HCT116 (cell line): ENCODE data around the gene IRS1. TPM values are rescaled to one million over a fixed set of nuclear protein-coding genes. Genes with fewer than 3 reads are reported as not detected.

Experiments used
- ATAC-seq: fragments of 200-7000 bp; cut with Tn5 transposase; 2 replicates; pipeline ENCODE4 v1.9.1; 2020; ENCODE audit warnings: mild to moderate bottlenecking, moderate library complexity
- BruUV-seq: library from RNA; stranded (reverse); fragments of 400-500 nt; replicated peaks from 2 replicates; lab custom pipeline; 2021; lab: Mats Ljungman, UMichigan
- CTCF ChIA-PET: fragments of 300-600 bp; sonication (Branson Sonifier 250); formaldehyde crosslinking; loops from one replicate; lab custom pipeline; 2021; ENCODE audit warnings: antibody characterized with exemption; lab: Charles Lee
- POLR2A ChIA-PET: fragments of 300-600, 350-600 bp; sonication (Branson Sonifier 250); formaldehyde crosslinking; loops from one replicate; lab custom pipeline; 2021; ENCODE audit warnings: antibody characterized with exemption; lab: Charles Lee
- RAD21 ChIA-PET, 2 experiments: fragments of 300-600 bp; sonication (Branson Sonifier 250); formaldehyde crosslinking; loops; one replicate each; lab custom pipeline; 2023; ENCODE audit warnings: low total read pairs in 2 of 2; ENCODE audit not compliant: uncharacterized antibody in 2 of 2, unreplicated experiment in 2 of 2, low non-redundant PET in 1 of 2; lab: Charles Lee
- DNase-seq: peaks from one replicate; pipeline ENCODE4 v3.0.0-alpha.2; 2010; ENCODE audit warnings: low read depth, low spot score
- H2AFZ ChIP-seq: fragments of 200-600 bp; shearing (Covaris generic), sonication (generic); 2 replicates; pipeline ENCODE4 v1.6.1; 2017; ENCODE audit warnings: low read depth, mixed run types, mixed read lengths, antibody characterized with exemption, low read length; ENCODE audit not compliant: poor library complexity, severe bottlenecking
- H3K27ac ChIP-seq: 2 replicates; pipeline ENCODE4 v1.5.1; 2012; ENCODE audit warnings: low read depth, low read length
- H3K27me3 ChIP-seq: fragments of 200-600 bp; sonication (generic); 2 replicates; pipeline ENCODE4 v1.6.1; 2016; ENCODE audit warnings: mixed run types, low read length, mixed read lengths; ENCODE audit not compliant: insufficient read depth
- H3K36me3 ChIP-seq, 2 experiments: fragments of 200-500 bp in 1 of 2; fragments of 200-600 bp in 1 of 2; sonication (Bioruptor generic) in 1 of 2; sonication (generic) in 1 of 2; 2 replicates each; pipeline versions ENCODE4 v1.5.1 to v1.6.1; 2014 to 2016; ENCODE audit warnings: low read length in 2 of 2, inconsistent platforms in 1 of 2, mixed read lengths in 1 of 2, mixed run types in 1 of 2; ENCODE audit not compliant: insufficient read depth in 2 of 2, control insufficient read depth in 1 of 2
- H3K4me1 ChIP-seq, 2 experiments: fragments of 200-600 bp in 1 of 2; sonication (generic) in 1 of 2; 2 replicates each; pipeline versions ENCODE4 v1.5.1 to v1.6.1; 2012 to 2017; ENCODE audit warnings: low read length in 2 of 2, inconsistent platforms in 1 of 2, mild to moderate bottlenecking in 1 of 2, mixed read lengths in 1 of 2, mixed run types in 1 of 2, moderate library complexity in 1 of 2; ENCODE audit not compliant: insufficient read depth in 2 of 2, control insufficient read depth in 1 of 2
- H3K4me2 ChIP-seq: fragments of 200-600 bp; sonication (generic); 2 replicates; pipeline ENCODE4 v1.6.1; 2017; ENCODE audit warnings: mixed run types, low read length, mixed read lengths
- H3K4me3 ChIP-seq, 2 experiments: fragments of 200-600 bp in 1 of 2; sonication (generic) in 1 of 2; replicated peaks in 1 of 2; 2 replicates each; pipeline ENCODE4 v1.5.1; 2011 to 2016; ENCODE audit warnings: low read length in 2 of 2, control low read depth in 1 of 2, low read depth in 1 of 2, mild to moderate bottlenecking in 1 of 2, mixed read lengths in 1 of 2, mixed run types in 1 of 2
- H3K79me2 ChIP-seq: fragments of 200-600 bp; sonication (generic); 2 replicates; pipeline ENCODE4 v1.6.1; 2017; ENCODE audit warnings: mild to moderate bottlenecking, mixed run types, low read length, moderate library complexity, mixed read lengths; ENCODE audit not compliant: insufficient read depth
- H3K9ac ChIP-seq: fragments of 200-600 bp; sonication (generic); 2 replicates; pipeline ENCODE4 v1.6.1; 2016; ENCODE audit warnings: low read length, mixed read lengths
- H3K9me2 ChIP-seq: fragments of 200-600 bp; sonication (generic), shearing (Covaris generic); 2 replicates; pipeline ENCODE4 v1.6.1; 2017; ENCODE audit warnings: mixed run types, mild to moderate bottlenecking, moderate library complexity; ENCODE audit not compliant: insufficient read depth
- H3K9me3 ChIP-seq, 2 experiments: fragments of 200-500 bp in 1 of 2; fragments of 200-600 bp in 1 of 2; sonication (Bioruptor generic) in 1 of 2; sonication (generic) in 1 of 2; 2 replicates each; pipeline ENCODE4 v1.6.1; 2014 to 2017; ENCODE audit warnings: low read length in 2 of 2, mixed read lengths in 2 of 2, inconsistent platforms in 1 of 2, low read depth in 1 of 2, mild to moderate bottlenecking in 1 of 2, mixed run types in 1 of 2, moderate library complexity in 1 of 2; ENCODE audit not compliant: control insufficient read depth in 1 of 2, insufficient read depth in 1 of 2
- H4K20me1 ChIP-seq: fragments of 200-600 bp; sonication (generic), shearing (Covaris generic); 2 replicates; pipeline ENCODE4 v1.6.1; 2017; ENCODE audit warnings: mixed run types, mild to moderate bottlenecking, moderate library complexity; ENCODE audit not compliant: insufficient read depth
- ATF3 ChIP-seq: IDR thresholded peaks from 2 replicates; pipeline ENCODE4 v1.6.1; 2012
- CBX3 ChIP-seq: IDR thresholded peaks from 2 replicates; pipeline ENCODE4 v1.6.1; 2012; ENCODE audit warnings: low read depth
- CTCF ChIP-seq, 3 experiments: fragments of 200-600 bp in 1 of 3; sonication (generic) in 1 of 3; IDR thresholded peaks in 2 of 3; conservative IDR thresholded peaks in 1 of 3; 2 replicates each; pipeline ENCODE4 v1.5.1; 2012 to 2017; ENCODE audit warnings: low read depth in 2 of 3, low read length in 2 of 3, antibody characterized with exemption in 1 of 3, borderline replicate concordance in 1 of 3, control low read depth in 1 of 3, mild to moderate bottlenecking in 1 of 3, mixed read lengths in 1 of 3, mixed run types in 1 of 3, moderate library complexity in 1 of 3; ENCODE audit not compliant: insufficient read depth in 1 of 3
- EZH2 ChIP-seq: fragments of 200-600 bp; sonication (generic); IDR thresholded peaks from 2 replicates; pipeline ENCODE4 v1.6.1; 2017; ENCODE audit warnings: antibody characterized with exemption, mixed run types
- EZH2phosphoT487 ChIP-seq: fragments of 200-600 bp; IDR thresholded peaks from 2 replicates; pipeline ENCODE4 v1.6.1; 2018; ENCODE audit warnings: antibody characterized with exemption, borderline replicate concordance
- FOSL1 ChIP-seq: IDR thresholded peaks from 2 replicates; pipeline ENCODE4 v1.6.1; 2012; ENCODE audit warnings: low read depth
- JUND ChIP-seq: IDR thresholded peaks from 2 replicates; pipeline ENCODE4 v1.6.1; 2012
- POLR2A ChIP-seq: IDR thresholded peaks from 2 replicates; pipeline ENCODE4 v1.7.0; 2011; ENCODE audit warnings: borderline replicate concordance; ENCODE audit not compliant: insufficient read depth, insufficient read length; ENCODE audit errors: extremely low read depth
- REST ChIP-seq: IDR thresholded peaks from 2 replicates; pipeline ENCODE4 v1.6.1; 2012; ENCODE audit warnings: low read depth
- SRF ChIP-seq: IDR thresholded peaks from 2 replicates; pipeline ENCODE4 v1.6.1; 2012; ENCODE audit warnings: low read depth
- TCF7L2 ChIP-seq: IDR thresholded peaks from 2 replicates; pipeline ENCODE4 v1.7.0; 2011; ENCODE audit warnings: borderline replicate concordance, inconsistent platforms; ENCODE audit not compliant: insufficient read depth, insufficient read length; ENCODE audit errors: extremely low read depth
- YY1 ChIP-seq: IDR thresholded peaks from 2 replicates; pipeline ENCODE4 v1.6.1; 2011; ENCODE audit warnings: low read length, low read depth, moderate library complexity, mild to moderate bottlenecking; ENCODE audit not compliant: insufficient replicate concordance; ENCODE audit errors: extremely low read depth
- ZNF274 ChIP-seq: fragments of 200-500 bp; sonication (Bioruptor generic); IDR thresholded peaks from 2 replicates; pipeline ENCODE4 v1.6.1; 2014; ENCODE audit warnings: mild to moderate bottlenecking, low read depth, low read length, inconsistent platforms
- intact Hi-C: fragments of 100-400 bp; cut with micrococcal nuclease; formaldehyde crosslinking; loops from 2 replicates; pipeline ENCODE4 v1.10.0; 2022
- total RNA-seq: library from RNA; stranded (reverse); gene quantifications from one replicate; pipeline ENCODE4 v1.2.1, GENCODE V29; 2021; ENCODE audit not compliant: unreplicated experiment

Gene IRS1
- total RNA-seq, 1 experiment from 2014 or later: 88.8 TPM

DNA sequence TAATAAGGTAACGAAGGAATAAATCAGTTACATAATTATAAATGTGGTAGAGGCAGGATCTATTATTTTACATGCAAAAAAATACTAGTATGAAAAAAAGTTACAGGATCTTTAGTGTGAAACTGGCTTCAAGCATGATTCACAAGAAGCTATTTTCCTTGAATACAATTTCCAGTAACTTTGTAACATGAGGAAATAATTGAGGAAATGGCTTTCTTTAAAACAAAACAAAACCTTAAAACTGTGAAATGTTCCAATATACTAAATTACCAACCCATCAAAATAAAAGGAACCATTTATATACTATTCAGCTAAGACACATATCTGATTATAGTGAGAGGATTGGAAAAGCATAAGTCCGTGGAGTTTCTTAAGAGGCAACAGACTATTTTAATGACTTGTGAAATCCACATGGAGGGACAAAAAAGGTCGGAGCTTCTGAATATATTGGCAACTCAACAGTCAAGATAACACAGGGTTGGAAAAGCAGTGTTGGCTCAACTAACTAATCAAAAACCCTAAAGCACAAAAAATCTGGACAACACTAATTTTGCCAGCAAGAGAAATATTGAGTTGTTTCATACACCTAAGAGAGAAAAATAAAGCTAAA is 10.6 kb downstream of the IRS1 start:
- ChIA-PET POLR2A (interaction anchor here (1.2 kb wide), 1 partner anchor 28 kb away, joined by 3 read pairs; no protein-coding TSS in a partner anchor), CTCF (interaction anchor here (1.2 to 1.3 kb wide), 2 partner anchors 19 to 27 kb away, joined by 3 to 5 read pairs; no protein-coding TSS in a partner anchor), RAD21 (no interaction called here)
- Histone ChIP-seq H3K4me3 (no peak overlapping the region), H3K9ac (no peak overlapping the region), H3K79me2 (peaks cover 92% of the 10 kb centered on the region), H4K20me1 (no peaks in the 10 kb centered on the region), H3K9me3 (no peaks in the 10 kb centered on the region), H3K4me2 (no peak overlapping the region), H3K27me3 (no peaks in the 10 kb centered on the region), H3K27ac (no peak overlapping the region; the same call in 1 of the 2 replicates), H3K4me1 (peaks cover 7 to 9% of the 10 kb centered on the region in 2 experiments; a peak in 3 of 4 replicates), H2AFZ (no peak overlapping the region), H3K36me3 (peaks cover 16 to 52% of the 10 kb centered on the region in 2 experiments), H3K9me2 (no peaks in the 10 kb centered on the region)
- intact Hi-C loops: no loop called here
- ATAC-seq (no peak), DNase-seq (no peak)
- no TSS peak for BruUV-seq
- TF ChIP-seq YY1: no peak
- no peak for TF ChIP-seq ZNF274

DNA sequence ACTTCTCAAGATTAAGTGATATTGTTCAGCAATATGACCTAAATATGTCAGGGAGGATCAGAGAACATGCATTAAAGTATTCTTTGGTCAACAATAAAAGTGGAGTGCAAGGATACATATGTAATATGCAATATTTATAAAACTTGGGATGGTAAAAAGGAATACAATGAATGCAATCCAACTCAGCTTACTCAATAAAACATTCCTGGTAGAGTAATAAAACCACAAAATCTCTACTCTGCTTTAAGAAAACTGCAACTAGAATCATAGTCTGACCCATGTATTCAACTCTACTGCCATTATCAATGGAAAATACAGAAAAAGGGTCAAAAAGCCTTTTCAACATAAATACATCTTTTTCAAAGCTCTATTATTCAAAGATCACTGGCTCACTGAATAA is 11.6 kb downstream of the IRS1 start:
- RAD21 ChIA-PET: no interaction called here
- POLR2A ChIA-PET: interaction anchor here (1.2 kb wide), 1 partner anchor 27 kb away, joined by 3 read pairs; no protein-coding TSS in a partner anchor
- no TSS peak for BruUV-seq
- CTCF ChIA-PET: interaction anchor here (1.6 kb wide), 1 partner anchor 14 kb away, joined by 4 read pairs; no protein-coding TSS in a partner anchor
- ATAC-seq: no peak
- no peak overlapping the region for H2AFZ ChIP-seq
- H3K79me2 ChIP-seq: peaks cover 92% of the 10 kb centered on the region
- peaks cover 12 to 13% of the 10 kb centered on the region in 2 experiments; a peak in 2 of 4 replicates for H3K4me1 ChIP-seq
- H3K9me2 ChIP-seq: no peaks in the 10 kb centered on the region
- H3K4me2 ChIP-seq: no peak overlapping the region
- intact Hi-C loops: no loop called here
- H4K20me1 ChIP-seq: no peaks in the 10 kb centered on the region
- DNase-seq: no peak
- no peak overlapping the region for H3K9ac ChIP-seq
- H3K4me3 ChIP-seq: no peak overlapping the region
- H3K27ac ChIP-seq: no peak overlapping the region; the same call in 1 of the 2 replicates
- peaks cover 16 to 46% of the 10 kb centered on the region in 2 experiments for H3K36me3 ChIP-seq
- H3K9me3 ChIP-seq: no peaks in the 10 kb centered on the region
- H3K27me3 ChIP-seq: no peaks in the 10 kb centered on the region
- TF ChIP-seq SRF: no peak
- TF ChIP-seq ATF3: no peak
- no peak for TF ChIP-seq EZH2
- no peak for TF ChIP-seq FOSL1
- TF ChIP-seq REST: no peak
- no peak for TF ChIP-seq CBX3
- TF ChIP-seq POLR2A: no peak
- TF ChIP-seq CTCF (IDR thresholded peaks at IDR 0.05 in 2 of 3, conservative IDR thresholded peaks at IDR 0.05 in 1 of 3; ENCODE audit: borderline replicate concordance in 1 of 3, insufficient read depth in 1 of 3, low read depth in 2 of 3, low read length in 2 of 3): no peak
- no peak for TF ChIP-seq JUND
- no peak for TF ChIP-seq EZH2phosphoT487
- no peak for TF ChIP-seq YY1
- no peak for TF ChIP-seq ZNF274
- no peak for TF ChIP-seq TCF7L2
